ENCODE results near the gene TNIK.

Gene TNIK

GRCh38 chr3:171376596-171376947 lies 83.6 kb downstream of the TNIK start:
- Histone ChIP-seq H3K9me3 (ENCODE audit: insufficient read depth, low read depth, low read length) (no peaks in the 10 kb centered on the region), H2AFZ (ENCODE audit: low read length) (no peak overlapping the region), H4K20me1 (ENCODE audit: insufficient read depth, low read length, poor library complexity, severe bottlenecking) (peaks cover 13% of the 10 kb centered on the region), H3K9me2 (replicated peaks; ENCODE audit: low read depth, low read length) (no peaks in the 10 kb centered on the region), H3K36me3 (ENCODE audit: insufficient read depth, low read length) (no peaks in the 10 kb centered on the region), H3K9ac (ENCODE audit: low read depth, low read length, poor library complexity, severe bottlenecking) (no peak overlapping the region), H3K79me2 (ENCODE audit: insufficient read depth, low read length) (peaks cover 84% of the 10 kb centered on the region), H3K4me3 (ENCODE audit: low read length, poor library complexity, severe bottlenecking) (no peak overlapping the region), H3F3A (ENCODE audit: low read depth) (no peaks in the 10 kb centered on the region), H3K27me3 (ENCODE audit: insufficient read depth, low read length, poor library complexity, severe bottlenecking) (no peaks in the 10 kb centered on the region), H3K4me1 (ENCODE audit: insufficient read depth, low read length, poor library complexity, severe bottlenecking) (peaks cover 26% of the 10 kb centered on the region), H3K4me2 (ENCODE audit: low read depth, low read length, poor library complexity, severe bottlenecking) (no peak overlapping the region)
- TF ChIP-seq CTCF (conservative IDR thresholded peaks at IDR 0.05; ENCODE audit: low read length) (no peak), EZH2phosphoT487 (IDR thresholded peaks at IDR 0.05; ENCODE audit: borderline replicate concordance) (no peak)

GRCh38 chr3:171375666-171376595 lies 84.3 kb downstream of the TNIK start:
- Histone ChIP-seq H3K36me3 (ENCODE audit: insufficient read depth, low read length) (no peaks in the 10 kb centered on the region), H3F3A (ENCODE audit: low read depth) (no peaks in the 10 kb centered on the region), H3K4me1 (ENCODE audit: insufficient read depth, low read length, poor library complexity, severe bottlenecking) (peaks cover 26% of the 10 kb centered on the region), H3K9me3 (ENCODE audit: insufficient read depth, low read depth, low read length) (no peaks in the 10 kb centered on the region), H4K20me1 (ENCODE audit: insufficient read depth, low read length, poor library complexity, severe bottlenecking) (peaks cover 13% of the 10 kb centered on the region), H3K27me3 (ENCODE audit: insufficient read depth, low read length, poor library complexity, severe bottlenecking) (no peaks in the 10 kb centered on the region), H3K4me2 (ENCODE audit: low read depth, low read length, poor library complexity, severe bottlenecking) (no peak overlapping the region), H3K79me2 (ENCODE audit: insufficient read depth, low read length) (peaks cover 84% of the 10 kb centered on the region), H3K9ac (ENCODE audit: low read depth, low read length, poor library complexity, severe bottlenecking) (no peak overlapping the region), H3K9me2 (replicated peaks; ENCODE audit: low read depth, low read length) (no peaks in the 10 kb centered on the region), H2AFZ (ENCODE audit: low read length) (no peak overlapping the region), H3K4me3 (ENCODE audit: low read length, poor library complexity, severe bottlenecking) (no peak overlapping the region)
- TF ChIP-seq EZH2phosphoT487 (IDR thresholded peaks at IDR 0.05; ENCODE audit: borderline replicate concordance): no peak
- TF ChIP-seq CTCF (conservative IDR thresholded peaks at IDR 0.05; ENCODE audit: low read length): no peak

GRCh38 chr3:171374661-171375285 lies 85.4 kb downstream of the TNIK start:
- Histone ChIP-seq H3K4me2 (ENCODE audit: low read depth, low read length, poor library complexity, severe bottlenecking) (no peak overlapping the region), H3K9ac (ENCODE audit: low read depth, low read length, poor library complexity, severe bottlenecking) (no peak overlapping the region)

More at GRCh38 chr3:171374661-171375285, 85.4 kb downstream of the TNIK start:
- Histone ChIP-seq H2AFZ (ENCODE audit: low read length) (no peak overlapping the region), H3K27me3 (ENCODE audit: insufficient read depth, low read length, poor library complexity, severe bottlenecking) (no peaks in the 10 kb centered on the region), H3K36me3 (ENCODE audit: insufficient read depth, low read length) (no peaks in the 10 kb centered on the region), H4K20me1 (ENCODE audit: insufficient read depth, low read length, poor library complexity, severe bottlenecking) (peaks cover 13% of the 10 kb centered on the region), H3K4me3 (ENCODE audit: low read length, poor library complexity, severe bottlenecking) (no peak overlapping the region), H3K4me1 (ENCODE audit: insufficient read depth, low read length, poor library complexity, severe bottlenecking) (peaks cover 26% of the 10 kb centered on the region), H3K9me2 (replicated peaks; ENCODE audit: low read depth, low read length) (no peaks in the 10 kb centered on the region), H3F3A (ENCODE audit: low read depth) (no peaks in the 10 kb centered on the region), H3K9me3 (ENCODE audit: insufficient read depth, low read depth, low read length) (no peaks in the 10 kb centered on the region), H3K79me2 (ENCODE audit: insufficient read depth, low read length) (peaks cover 86% of the 10 kb centered on the region)
- TF ChIP-seq CTCF (conservative IDR thresholded peaks at IDR 0.05; ENCODE audit: low read length) (no peak), EZH2phosphoT487 (IDR thresholded peaks at IDR 0.05; ENCODE audit: borderline replicate concordance) (no peak)

All from Loucy (cell line).